Inflammatory macrophage treated with lipopolysaccharide for 4 hours (primary cell): ENCODE measurements around the gene GAL3ST3.
A peak's percentile ranks its signal among the peaks of the same experiment; 100 is the strongest.
"Not testable (repeated sequence)": the region's sequence is repeated elsewhere in the genome, so short reads cannot be mapped to it uniquely, and the experiment has no call there.

Experiments
- DNase-seq: peaks from one replicate; pipeline ENCODE4 v3.0.0-alpha.2; 2020

Gene GAL3ST3

DNA sequence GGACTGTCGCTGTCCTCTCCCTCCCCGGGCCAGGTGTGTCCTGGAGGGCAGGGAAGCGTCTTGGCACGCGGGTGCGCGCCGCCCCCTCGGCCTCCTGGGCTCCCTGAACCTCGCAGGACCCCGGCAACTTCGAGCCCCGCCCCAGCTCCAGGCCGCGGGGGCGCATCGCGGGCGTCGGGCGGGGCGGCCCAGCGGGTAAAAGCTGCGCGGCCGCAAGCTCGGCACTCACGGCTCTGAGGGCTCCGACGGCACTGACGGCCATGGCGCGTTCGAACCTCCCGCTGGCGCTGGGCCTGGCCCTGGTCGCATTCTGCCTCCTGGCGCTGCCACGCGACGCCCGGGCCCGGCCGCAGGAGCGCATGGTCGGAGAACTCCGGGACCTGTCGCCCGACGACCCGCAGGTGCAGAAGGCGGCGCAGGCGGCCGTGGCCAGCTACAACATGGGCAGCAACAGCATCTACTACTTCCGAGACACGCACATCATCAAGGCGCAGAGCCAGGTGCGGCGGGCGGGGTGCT lies 37.1 kb downstream of the GAL3ST3 start, which contains the start of gene CST6:
TSS of gene CST6 (plus strand) at position 224 of the 519 bp plus-strand sequence. CDS start at position 261, 37 bp downstream.
- DNase-seq, result no peak

DNA sequence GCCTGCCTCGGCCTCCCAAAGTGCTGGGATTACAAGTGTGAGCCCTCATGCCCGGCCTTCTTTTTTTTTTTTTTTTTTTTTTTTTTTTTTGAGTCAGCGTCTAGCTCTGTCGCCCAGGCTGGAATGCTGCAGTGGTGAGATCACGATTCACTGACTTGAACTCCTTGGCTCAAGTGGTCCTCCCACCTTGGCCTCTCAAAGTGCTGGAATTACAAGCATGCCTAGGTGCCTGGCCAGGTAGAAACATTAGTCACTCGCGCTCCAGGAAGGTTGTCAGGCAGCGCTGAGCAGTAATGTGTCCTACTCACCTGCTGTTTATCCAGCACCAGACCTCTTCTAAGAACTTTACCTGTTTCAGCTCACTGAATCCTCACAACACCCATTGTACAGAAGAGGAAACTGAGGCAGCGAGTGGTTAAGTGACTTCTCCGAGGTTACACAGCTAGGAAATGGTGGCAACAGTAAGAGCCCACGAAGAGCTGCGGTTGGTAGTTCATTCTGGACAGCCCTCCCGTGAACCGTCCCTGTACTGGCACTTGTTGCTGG lies 37.6 kb downstream of the GAL3ST3 start:
- no peak for DNase-seq

DNA sequence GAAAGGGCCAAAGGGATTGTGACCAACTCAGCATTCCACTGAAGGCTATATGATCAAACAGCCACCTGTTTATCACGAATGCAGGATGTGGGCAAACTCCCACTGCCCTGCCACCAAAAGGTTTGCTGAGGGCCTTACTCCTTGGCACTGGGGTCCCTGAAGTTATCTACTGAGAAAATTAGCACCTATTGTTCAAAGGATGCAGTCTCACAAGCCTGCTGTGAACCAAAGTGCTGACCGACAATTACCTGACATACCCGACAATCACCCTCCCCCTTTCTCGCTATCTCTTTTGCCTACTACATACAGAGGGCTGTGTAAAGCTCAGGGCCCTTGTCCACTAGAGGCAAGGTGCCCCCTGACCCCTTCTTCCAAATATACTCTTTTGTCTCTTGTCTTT lies 38.9 kb downstream of the GAL3ST3 start:
- not testable (repeated sequence) for DNase-seq

DNA sequence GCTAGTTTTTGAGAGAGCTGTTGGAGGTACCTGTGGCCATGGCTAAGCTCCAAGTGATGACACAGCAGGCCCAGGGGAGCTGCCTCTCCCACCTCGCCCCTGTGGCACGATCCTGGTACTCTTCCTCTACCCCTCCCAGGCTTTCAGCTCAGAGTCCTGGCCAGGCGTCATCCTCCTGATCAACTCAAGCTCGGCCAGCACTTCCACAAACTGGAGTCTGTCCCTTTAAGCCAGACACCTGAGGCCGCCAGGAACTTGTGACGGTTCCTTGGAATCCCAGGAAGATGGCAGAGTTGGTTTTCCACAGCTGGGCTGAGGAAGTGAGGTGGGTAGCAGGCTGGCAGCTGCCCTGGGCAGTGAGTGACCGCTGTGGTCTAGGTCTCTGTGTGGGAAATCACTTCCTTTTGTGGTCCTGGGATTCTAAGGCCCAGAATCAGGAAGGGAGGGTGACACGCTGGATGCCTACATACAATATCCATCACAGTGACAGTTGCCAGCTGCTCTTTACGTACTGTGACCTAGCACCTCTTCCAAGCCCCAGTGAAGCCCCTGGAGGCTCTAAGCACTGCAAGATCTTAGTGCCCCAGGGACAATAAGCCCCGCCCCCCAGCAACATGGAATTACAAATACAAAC lies 40.4 kb downstream of the GAL3ST3 start:
- DNase-seq, result peak; percentile 11

DNA sequence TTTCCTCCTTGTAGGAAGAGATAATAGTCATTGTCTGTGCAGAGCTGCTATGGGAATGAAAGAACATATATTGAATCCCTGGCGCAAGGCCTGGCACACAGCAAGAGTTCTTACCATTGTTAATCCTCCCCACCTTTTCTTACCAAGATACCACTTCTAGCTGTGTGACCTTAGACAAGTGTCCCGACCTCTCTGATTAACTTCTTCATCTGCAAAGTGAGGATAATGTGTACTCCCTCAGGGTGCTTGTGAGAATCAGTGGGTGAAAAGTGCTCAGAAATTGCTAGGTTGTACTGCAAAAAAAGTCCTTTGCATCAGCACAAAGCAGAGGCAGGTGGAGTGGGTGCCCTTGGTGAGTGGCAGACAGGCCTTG lies 40.9 kb downstream of the GAL3ST3 start:
- DNase-seq, result no peak

DNA sequence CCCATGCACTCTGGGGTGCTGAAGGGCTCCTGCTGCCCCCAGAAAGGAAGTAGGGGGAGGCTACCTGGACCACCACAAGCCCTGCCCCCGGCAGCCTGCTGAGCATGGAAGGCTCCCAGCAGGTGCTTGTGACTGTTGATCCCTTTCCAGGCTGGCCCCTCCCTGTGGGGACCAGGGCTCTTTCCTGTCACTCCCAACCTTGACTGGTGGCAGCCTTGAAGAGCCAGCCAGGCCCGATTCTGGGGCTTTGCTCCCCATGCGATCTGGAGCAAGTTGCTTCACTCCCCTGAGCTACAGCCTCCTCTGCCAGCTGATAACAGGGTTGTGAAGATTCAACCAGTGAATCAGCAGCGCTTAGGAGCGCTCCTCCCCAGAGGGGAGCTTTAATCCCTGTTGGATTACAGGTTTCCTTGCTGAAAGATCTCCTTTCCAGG lies 41.7 kb downstream of the GAL3ST3 start:
- DNase-seq, result no peak

DNA sequence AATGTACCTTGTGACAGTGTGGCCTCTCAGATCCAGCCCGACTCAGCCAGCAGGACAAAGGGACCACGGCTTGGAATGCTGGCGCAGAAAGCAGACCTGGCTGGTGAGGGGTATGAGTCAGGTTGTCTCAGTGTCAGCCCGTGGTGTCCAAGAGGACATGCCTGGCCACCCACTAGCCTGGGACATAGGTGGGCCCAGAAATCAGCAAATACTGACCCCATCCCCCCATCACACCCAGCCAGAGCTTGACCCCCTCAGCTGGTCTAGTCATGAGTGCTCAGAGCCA lies 42.1 kb downstream of the GAL3ST3 start:
- no peak for DNase-seq

DNA sequence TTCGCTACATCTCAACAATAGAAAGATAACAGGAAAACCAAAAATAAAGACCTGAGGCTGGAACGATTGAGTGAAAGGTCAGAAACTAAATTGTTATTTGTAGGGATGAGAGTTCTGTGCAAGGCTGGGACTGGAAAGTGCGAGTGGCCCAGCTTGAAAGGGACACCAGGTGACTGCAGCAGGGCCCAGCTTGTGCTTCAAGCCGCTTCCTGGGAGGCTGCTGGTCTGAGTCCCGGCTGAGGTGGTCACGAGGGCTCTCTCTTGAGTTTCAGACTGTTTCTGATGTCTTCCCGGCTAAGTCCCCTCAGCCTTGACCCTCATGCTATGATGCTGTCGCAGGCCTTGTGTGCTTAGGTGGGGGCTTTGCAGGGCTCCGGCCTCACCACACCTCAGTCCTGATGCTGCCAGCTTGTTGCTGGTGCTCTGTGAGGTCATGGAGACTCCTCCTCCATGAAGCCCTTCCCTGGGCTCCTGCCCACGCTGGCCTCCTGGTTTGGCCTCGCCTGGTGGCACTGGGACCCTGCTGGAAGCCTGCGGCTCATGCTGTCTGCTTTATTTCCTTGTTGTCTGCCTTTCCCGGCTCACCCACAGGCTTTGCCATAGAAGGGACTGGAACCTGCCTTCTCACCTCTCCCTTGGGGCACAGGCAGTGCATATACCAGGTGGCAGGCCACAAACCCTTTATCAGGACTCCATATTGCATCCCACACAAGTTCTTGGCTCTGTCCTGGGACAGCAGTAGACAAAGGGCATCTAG lies 42.6 kb downstream of the GAL3ST3 start:
- DNase-seq, result no peak

DNA sequence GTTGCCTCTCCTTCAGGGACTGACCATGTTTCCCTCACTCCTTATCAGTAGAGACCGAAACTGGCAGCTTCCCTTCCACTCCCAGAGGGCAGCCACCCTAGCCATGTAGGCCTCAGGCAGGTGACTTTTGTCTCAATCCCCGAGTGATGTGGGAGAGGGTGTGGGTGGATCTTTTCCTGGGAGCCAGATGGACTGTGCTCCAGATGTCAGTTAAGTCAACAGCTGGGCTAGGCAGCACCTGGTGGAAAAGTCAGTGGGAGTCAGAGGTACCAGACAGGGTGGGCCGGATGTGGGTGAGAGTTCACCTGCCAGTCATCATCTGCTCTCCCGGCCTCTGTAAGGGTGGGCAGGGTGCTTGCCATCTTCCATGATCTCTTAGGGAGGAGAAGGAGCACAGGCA lies 44.8 kb downstream of the GAL3ST3 start:
- no peak for DNase-seq

DNA sequence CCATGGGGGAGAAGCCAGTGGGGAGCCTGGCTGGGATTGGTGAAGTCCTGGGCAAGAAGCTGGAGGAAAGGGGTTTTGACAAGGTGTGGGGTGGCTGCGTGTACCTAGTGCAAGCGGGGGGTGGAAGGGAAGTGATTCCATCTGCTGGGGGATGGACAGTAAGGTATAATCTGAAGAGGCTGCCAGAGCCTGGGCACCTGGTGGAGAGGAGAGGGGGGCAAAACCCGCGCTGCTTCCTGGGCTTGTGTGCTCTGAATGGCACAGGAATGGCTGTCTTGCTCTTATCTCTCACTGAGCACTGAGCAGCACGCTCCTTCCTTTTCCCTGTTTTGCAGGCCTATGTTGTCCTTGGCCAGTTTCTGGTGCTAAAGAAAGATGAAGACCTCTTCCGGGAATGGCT lies 45.7 kb downstream of the GAL3ST3 start:
- no peak for DNase-seq

DNA sequence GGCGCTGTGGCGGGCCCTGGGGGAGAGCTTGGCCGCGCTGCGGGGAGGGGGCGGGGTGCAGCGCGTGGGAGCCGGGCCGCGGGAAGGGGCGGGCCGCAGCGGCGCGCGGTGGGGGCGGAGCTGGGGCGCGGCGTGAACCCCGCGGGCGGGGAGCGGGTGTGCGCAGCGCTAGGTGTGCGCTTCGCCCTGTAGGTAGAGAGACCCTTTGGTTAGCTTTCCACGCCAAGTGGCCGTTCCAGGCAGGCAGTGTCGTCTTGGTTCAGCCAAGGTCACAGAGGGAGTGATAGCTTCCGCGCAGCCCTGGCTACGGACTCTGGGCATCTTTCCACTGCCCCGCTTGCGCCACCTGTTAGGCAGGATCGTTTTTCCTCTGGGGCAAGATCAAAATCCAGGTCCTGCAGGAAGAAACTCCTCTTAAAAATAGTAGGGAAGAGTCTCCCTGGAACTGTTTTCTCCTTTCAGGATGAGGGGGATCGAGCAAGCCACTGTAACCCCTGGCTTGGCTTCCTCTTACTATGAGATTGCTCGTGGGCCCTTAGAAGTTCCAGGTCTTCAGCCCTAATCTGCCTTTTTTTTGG lies 46.2 kb downstream of the GAL3ST3 start:
- no peak for DNase-seq

DNA sequence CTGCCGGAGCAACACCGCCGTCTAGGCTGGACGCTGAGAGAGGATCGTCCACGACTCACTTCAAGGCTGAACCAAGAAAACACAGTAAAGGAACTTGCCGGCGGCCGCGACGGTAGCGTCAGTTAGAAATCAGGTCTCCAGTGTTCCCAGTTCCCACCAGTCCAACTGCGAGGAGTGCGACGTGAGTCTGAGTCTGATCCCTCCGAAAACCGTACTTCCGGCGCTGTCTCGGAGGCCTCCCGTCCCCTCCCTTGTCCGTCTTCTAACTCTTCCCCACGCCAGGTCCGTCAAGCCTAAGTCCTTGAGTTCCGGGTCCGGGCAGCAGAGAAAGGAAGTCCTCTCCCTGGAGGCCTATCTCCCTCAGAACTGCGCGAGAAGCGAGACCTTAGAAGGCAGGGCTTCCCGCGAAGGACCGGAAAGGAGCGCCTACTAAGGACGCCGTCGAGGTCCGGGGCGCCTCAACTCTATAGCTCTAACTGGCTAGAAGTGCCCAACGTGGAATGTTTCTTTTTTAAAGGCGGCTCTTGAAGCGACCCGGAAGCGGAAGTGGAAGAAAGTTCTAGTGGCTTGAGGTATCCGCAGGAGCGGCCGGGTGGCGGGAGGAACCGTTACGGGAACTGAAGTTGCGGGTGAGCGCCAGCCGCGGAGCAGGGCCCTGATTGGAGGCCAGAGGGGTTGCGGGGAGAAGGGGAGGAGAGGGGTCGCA lies 46.9 kb downstream of the GAL3ST3 start, which contains the start of the genes BANF1 and EIF1AD:
TSS of gene BANF1 (plus strand) at position 562 of the 706 bp plus-strand sequence. CDS start 748 bp downstream, outside the sequence.
TSS of gene EIF1AD (minus strand) at position 216 of the 706 bp plus-strand sequence. CDS start 1,768 bp downstream, outside the sequence.
- DNase-seq, result peak; percentile 96

DNA sequence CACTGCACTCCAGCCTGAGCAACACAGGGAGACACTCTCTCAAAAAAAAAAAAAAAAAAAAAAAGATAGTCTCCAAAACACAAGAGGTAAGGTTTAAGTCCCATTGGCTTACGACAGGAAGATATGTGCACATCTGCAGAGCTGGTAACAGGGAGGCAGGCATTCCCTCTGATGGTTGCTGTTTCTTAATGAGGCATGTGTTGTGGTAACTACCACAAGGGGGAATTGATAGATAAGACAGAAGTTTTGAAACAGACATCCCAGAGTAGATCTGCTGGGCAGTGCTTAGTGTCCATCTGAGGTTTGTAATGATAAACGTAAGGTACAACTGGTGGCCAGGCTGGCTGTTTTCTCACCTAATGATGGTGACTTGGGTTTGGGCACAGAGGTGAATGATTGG lies 51.7 kb downstream of the GAL3ST3 start:
- DNase-seq, result no peak

DNA sequence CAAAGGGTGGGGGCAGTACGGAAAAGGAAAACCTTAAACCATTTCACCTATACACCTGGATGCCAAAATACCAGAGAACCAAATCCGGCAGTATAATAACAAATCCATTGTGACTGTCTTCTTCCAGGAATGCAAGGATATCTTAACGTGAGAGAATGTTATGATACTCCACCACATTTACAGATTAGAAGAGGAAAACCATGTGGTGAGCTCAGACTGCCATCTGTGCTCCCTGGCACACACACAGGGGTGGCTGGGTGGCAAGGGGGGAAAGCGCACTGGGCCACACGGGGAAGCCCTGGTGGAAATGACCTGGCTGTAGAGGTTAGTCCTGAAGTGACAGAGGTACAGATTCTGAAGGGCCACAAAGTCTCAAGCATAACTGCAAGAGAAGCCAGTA lies 56.9 kb downstream of the GAL3ST3 start:
- DNase-seq, result no peak
